ENCODE measurements around the gene RNF8. TPM values are rescaled to one million over a fixed set of nuclear protein-coding genes. Genes with fewer than 3 reads are reported as not detected.
"Not testable (repeated sequence)": the region's sequence is repeated elsewhere in the genome, so short reads cannot be mapped to it uniquely, and the experiment has no call there.

Gene RNF8
- total RNA-seq, 2 donors from 2014 or later, result 18.1 to 19.1 TPM

DNA sequence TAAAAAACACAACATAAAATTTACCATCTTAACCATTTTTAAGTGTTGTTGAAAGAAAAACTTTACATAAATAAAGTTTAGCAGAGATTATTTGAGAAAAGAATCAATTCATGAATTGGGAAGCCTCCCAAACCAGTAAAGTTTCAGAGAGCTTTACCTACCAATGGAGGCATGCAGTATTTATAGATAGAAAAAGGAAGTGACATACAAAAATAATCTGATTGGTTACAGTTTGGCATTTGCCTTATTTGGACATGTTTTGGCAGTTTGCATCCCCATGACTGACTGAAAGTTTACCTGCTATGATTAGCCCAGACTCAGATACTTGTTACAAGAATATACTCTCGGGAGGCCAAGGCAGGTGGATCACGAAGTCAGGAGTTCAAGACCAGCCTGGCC lies 75.6 kb downstream of the RNF8 start:
- intact Hi-C loops (cut with DNase I), result no loop called here
- DNase-seq, result no peak
- no peak for ATAC-seq

DNA sequence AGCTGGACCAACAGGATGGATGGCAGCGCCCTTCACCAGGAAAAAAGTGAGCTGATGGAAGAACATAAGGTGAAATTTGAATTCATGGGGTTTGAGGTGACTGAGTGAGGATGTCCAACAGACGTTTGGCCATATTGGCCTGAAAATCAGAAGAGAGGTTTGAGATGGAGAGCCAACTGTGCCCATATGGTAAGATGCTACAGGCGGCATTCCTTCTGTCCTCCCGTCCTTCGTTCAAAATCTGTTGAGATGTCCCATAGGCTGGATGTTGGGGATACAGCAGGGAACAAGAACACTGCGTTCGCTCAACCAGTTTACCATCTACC lies 78.8 kb downstream of the RNF8 start:
- intact Hi-C loops (cut with DNase I), result no loop called here
- no peak for DNase-seq
- ATAC-seq, result peak; percentile 0 to 10

DNA sequence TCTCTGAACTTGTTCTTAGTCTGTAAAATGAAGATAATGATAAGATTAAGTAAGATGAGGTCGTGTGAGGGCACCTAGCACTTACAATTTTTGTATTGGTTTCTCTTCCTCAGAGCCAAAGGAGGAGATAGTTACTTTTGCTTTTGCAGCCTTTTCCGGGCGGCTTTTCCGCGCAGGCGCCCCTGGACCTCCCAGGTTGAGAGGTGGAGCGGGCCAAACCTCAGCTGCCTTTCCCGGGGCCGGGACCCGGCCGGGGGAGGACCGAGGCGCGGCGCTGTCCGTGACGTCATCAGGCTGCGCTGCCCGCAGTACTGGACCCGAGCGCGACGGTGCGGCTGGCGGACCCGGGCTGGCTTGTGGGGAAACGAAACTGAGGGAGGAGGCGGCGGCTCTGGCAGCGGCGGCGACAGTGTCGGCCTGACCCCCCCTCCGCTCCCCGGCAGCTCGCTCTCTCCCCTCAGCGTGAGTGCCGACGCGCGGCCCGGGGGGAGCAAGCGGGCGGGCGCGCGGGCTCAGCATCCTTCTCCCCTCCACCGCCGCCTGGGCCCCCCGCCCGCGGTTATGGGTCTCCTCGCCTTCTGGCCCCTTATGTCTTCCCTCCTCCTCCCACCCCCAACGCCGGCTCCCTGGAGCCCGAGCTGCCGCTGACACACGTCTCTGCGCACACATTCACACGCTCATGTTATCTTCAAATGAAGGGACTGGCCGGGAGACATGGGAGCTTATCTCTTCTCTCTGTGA lies 79.3 kb downstream of the RNF8 start, which contains the start of gene CMTR1:
Gene CMTR1 (plus strand): TSS at position 306 of the 741 bp plus-strand sequence. CDS start 2,409 bp downstream, outside the sequence.
- intact Hi-C loops (cut with DNase I), result no loop called here
- DNase-seq, result peak; percentile 97
- ATAC-seq, result peak; percentile 99 to 100

DNA sequence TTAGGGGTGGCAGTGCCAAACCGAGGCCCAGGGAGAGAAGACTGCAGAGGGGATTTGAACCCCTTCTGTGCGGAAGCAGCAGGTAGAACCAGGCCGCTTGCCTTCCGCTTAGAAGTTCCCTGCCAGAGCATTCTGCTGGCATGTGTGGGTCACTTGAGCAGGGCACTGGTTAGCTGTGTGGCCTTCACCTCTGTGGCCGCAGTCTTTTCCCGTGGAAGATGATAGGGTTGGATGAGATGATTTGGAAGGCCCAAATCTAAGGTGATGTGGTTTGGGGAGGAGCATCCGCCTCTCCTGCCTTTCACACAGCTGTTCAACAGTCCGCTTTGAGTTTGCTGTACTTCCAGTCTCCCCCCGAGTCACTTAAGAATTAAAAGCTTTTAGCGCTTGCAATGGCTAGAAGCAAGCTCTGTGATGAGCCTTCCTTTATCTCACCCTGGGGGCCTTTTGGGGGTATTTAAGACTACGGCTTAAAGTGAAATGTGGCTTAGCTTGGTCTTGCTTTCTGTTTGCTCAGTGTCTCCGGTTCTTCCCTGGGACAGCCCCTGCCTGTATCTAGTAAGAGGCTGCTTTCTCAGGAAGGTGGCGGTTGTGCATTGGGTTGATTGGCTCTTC lies 80.0 kb downstream of the RNF8 start:
- intact Hi-C loops (cut with DNase I), result no loop called here
- DNase-seq (no peak), ATAC-seq (peak in 1 of 2 donors; percentile 21)

DNA sequence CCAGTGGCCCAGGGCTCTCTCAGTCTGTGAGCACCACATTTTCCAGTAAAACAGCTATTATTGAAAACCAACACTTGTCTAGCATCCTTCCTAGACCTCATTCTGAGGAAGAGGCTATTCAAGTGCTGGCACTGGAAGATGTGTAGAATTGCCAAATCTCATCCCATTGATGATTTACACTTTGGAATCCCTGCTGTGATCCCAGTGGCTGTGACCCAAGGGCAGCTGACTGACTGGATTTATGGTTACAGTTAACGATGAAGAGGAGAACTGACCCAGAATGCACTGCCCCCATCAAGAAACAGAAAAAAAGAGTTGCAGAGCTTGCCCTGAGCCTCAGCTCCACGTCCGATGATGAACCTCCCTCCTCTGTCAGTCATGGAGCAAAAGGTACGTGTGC lies 81.6 kb downstream of the RNF8 start:
- DNase-seq (no peak), ATAC-seq (no peak)
- intact Hi-C loops (cut with DNase I), result no loop called here

DNA sequence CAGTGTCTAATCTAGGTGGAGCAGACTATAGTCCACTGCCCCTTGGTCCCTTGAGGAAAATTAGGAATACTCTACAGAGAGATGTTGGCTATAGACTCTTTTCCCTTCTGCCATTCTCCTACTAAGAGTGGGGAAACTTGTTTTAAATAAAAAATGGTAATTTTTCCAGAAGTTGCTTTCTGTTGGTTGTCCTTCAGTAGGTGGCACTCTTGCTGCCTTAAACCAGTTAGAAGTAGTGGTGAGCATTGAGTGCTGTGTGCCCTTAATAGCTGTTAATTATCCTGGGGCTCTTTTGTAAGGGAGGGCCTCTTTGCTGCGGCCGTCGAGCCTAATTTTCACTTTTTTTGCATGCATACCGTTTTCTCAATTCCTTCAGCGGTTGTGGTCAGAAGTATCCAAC lies 82.0 kb downstream of the RNF8 start:
- ATAC-seq, result no peak
- DNase-seq, result no peak
- intact Hi-C loops (cut with DNase I), result no loop called here

DNA sequence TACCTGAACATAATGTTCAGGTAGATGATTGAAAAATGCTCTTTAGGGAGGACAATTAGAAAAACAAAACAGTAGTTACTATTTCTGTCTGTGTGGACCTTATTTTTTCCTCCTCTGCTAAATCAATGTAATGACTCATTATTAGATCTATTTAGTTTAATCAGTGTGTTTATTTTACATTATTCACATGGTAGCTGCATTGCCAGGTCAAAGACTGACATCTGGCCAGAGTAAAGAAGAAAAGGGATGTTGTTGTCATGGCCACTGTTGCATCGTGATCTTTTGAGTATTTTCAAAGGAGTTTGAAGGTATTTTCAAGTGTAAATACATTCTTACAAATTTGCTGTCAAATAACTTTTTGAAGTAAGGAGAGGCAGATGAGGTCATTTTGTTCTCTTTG lies 85.1 kb downstream of the RNF8 start:
- intact Hi-C loops (cut with DNase I), result no loop called here
- DNase-seq, result no peak
- no peak for ATAC-seq

DNA sequence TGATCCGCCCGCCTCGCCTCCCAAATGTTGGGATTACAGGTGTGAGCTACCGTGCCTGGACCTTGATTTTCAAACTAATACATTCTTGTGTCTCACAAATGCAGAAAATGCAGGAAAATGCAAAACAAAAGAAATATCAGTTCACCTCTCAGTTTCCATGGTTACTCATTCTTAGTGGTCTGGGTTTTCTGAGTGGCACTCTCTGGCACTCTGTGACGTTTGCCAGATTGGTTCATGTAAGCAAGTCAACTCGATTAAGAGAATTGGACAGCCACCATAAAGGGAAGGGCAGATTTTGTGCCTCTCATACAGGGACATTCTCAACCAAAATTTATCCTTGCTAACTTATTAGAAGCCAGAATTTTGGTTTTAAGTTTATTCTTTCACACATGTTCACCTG lies 87.9 kb downstream of the RNF8 start:
- ATAC-seq (no peak), DNase-seq (no peak)
- intact Hi-C loops (cut with DNase I), result no loop called here

DNA sequence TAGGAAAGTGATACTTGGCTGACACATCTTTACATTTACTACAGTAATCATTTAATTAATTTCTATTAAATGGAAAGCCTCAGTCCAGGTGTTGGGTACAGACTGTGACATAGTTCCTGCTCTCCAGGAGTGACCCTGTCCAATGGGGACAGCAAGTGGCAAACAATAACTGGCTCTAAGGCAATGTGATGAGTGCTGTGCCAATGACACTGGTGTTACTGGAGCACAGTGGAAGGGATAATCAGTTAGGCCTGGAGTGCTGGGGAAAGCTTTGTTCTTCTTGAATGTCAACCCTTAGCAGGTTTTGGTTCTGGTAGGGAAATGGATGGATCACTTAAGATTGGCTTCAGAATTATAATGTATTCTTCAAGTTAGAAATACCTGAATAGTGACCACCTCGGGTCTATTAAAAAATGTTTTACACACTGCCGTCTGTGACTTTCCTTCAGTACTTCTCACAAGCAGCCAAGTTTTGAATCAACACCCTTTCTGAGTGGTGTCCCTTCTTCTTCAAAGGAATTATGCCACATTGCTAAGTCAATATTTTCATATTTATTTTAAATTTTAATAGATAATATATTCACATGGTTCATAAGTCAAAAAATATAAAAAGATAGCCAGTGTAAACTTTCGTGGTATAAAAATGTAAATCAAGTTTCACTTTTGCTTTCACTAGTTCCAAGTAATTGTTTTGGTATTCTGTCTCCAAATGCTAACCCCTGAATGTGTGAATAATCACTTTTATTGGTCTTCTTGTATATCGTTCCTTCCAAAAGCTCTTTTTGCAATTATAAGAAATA lies 88.8 kb downstream of the RNF8 start:
- DNase-seq (no peak), ATAC-seq (peak; percentile 82 to 85)
- intact Hi-C loops (cut with DNase I), result no loop called here

DNA sequence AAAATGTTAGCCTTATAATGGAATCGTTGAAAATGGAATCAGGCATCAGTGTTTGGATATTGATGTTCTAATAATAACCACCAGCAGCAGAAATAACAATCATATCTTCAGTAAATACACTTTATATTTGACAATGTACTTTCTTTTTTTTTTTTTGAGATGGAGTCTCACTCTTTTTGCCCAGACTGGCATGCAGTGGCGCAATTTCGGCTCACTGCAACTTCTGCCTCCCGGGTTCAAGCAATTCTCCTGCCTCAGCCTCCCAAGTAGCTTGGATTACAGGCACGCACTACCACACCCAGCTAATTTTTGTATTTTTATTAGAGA lies 89.4 kb downstream of the RNF8 start:
- DNase-seq; intact Hi-C loops (cut with DNase I); ATAC-seq: not testable (repeated sequence)

Other genes with a start within 250 kb of the RNF8 start
- gene PIM1, start 183.8 kb upstream of the RNF8 start, total RNA-seq, result 100 to 1,000 TPM in 1 of 2 donors, 10 to 100 TPM in 1; 41.7 to 101 TPM
- 1 to 10 TPM; 6.5 to 8.7 TPM for gene TBC1D22B, start 96.2 kb upstream of the RNF8 start, total RNA-seq
- gene TMEM217, start 95.8 kb upstream of the RNF8 start, total RNA-seq, result 1 to 10 TPM in 1 of 2 donors, under 1 TPM in 1; 0.62 to 1.9 TPM
- gene CMTR1, start 79.2 kb downstream of the RNF8 start, total RNA-seq, result 10 to 100 TPM; 28.4 to 30.1 TPM
- gene CCDC167, start 145.9 kb downstream of the RNF8 start, total RNA-seq, result 10 to 100 TPM; 19.5 to 28.7 TPM

Data from left cardiac atrium (tissue), 4 donors.